Neural crest cell (in vitro differentiated cells): Measurements from ENCODE around the gene DCLRE1A. TPM values are rescaled to one million over a fixed set of nuclear protein-coding genes. Genes with fewer than 3 reads are reported as not detected.

Experiments used
- DNase-seq: peaks from one replicate; pipeline ENCODE4 v3.0.0; 2021; ENCODE audit warnings: low read depth, mixed read lengths, low spot score
- H3K27ac Mint-ChIP-seq: one replicate; pipeline ENCODE4 v1.8.0; 2021; ENCODE audit warnings: mild to moderate bottlenecking, mixed read lengths; ENCODE audit not compliant: unreplicated experiment
- H3K27me3 Mint-ChIP-seq: 2 replicates; pipeline ENCODE4 v1.8.0; 2021; ENCODE audit warnings: low read depth, mild to moderate bottlenecking, mixed read lengths
- H3K36me3 Mint-ChIP-seq: 2 replicates; pipeline ENCODE4 v1.8.0; 2021; ENCODE audit warnings: low read depth, mild to moderate bottlenecking, mixed read lengths
- H3K4me1 Mint-ChIP-seq: 2 replicates; pipeline ENCODE4 v1.8.0; 2021; ENCODE audit warnings: mixed read lengths
- H3K4me3 Mint-ChIP-seq: one replicate; pipeline ENCODE4 v1.8.0; 2021; ENCODE audit warnings: mild to moderate bottlenecking, mixed read lengths
- H3K9me3 Mint-ChIP-seq: 2 replicates; pipeline ENCODE4 v1.8.0; 2021; ENCODE audit warnings: mixed read lengths
- CTCF ChIP-seq: fragments of 200-600 bp; sonication (generic); conservative IDR thresholded peaks from 2 replicates; pipeline ENCODE4 v1.5.0; 2021; ENCODE audit warnings: antibody characterized with exemption, mild to moderate bottlenecking
- total RNA-seq: library from RNA; stranded (reverse); gene quantifications from 2 replicates; pipeline ENCODE4 v1.2.1, GENCODE V29; 2021

The DCLRE1A gene
- total RNA-seq, 1 donor from 2014 or later: 19.4 TPM

GRCh38 chr10:113806503-113806902 is 47.4 kb downstream of the DCLRE1A start:
- Mint-ChIP-seq H3K36me3 (no peaks in the 10 kb centered on the region), H3K27me3 (peaks cover 5% of the 10 kb centered on the region), H3K9me3 (no peaks in the 10 kb centered on the region), H3K4me3 (no peak overlapping the region), H3K27ac (no peak overlapping the region), H3K4me1 (no peaks in the 10 kb centered on the region)
- no peak for DNase-seq
- no peak for TF ChIP-seq CTCF

GRCh38 chr10:113802997-113803396 is 50.9 kb downstream of the DCLRE1A start:
- Mint-ChIP-seq H3K4me1 (no peaks in the 10 kb centered on the region), H3K4me3 (no peak overlapping the region), H3K9me3 (no peaks in the 10 kb centered on the region), H3K27me3 (peaks cover 5% of the 10 kb centered on the region), H3K27ac (no peak overlapping the region), H3K36me3 (no peaks in the 10 kb centered on the region)
- no peak for TF ChIP-seq CTCF
- no peak for DNase-seq

GRCh38 chr10:113801569-113801968 is 52.3 kb downstream of the DCLRE1A start:
- DNase-seq: no peak
- Mint-ChIP-seq H3K4me3 (no peak overlapping the region), H3K27ac (no peak overlapping the region), H3K36me3 (no peaks in the 10 kb centered on the region), H3K27me3 (peaks cover 11% of the 10 kb centered on the region), H3K9me3 (no peaks in the 10 kb centered on the region), H3K4me1 (no peaks in the 10 kb centered on the region)
- no peak for TF ChIP-seq CTCF

GRCh38 chr10:113791691-113792090 is 62.2 kb downstream of the DCLRE1A start:
- Mint-ChIP-seq H3K4me3 (no peak overlapping the region), H3K27ac (no peak overlapping the region), H3K4me1 (peaks cover 4% of the 10 kb centered on the region), H3K9me3 (no peaks in the 10 kb centered on the region), H3K36me3 (no peaks in the 10 kb centered on the region), H3K27me3 (peaks cover 13% of the 10 kb centered on the region)
- no peak for DNase-seq
- TF ChIP-seq CTCF: no peak

GRCh38 chr10:113788604-113789083 is 65.2 kb downstream of the DCLRE1A start:
- DNase-seq: no peak
- H3K4me3 Mint-ChIP-seq: no peak overlapping the region
- H3K36me3 Mint-ChIP-seq: no peaks in the 10 kb centered on the region
- peaks cover 4% of the 10 kb centered on the region for H3K4me1 Mint-ChIP-seq
- no peaks in the 10 kb centered on the region for H3K27me3 Mint-ChIP-seq
- peak overlapping the region; percentile 82 for H3K27ac Mint-ChIP-seq
- TF ChIP-seq CTCF: no peak
- H3K9me3 Mint-ChIP-seq: no peaks in the 10 kb centered on the region

Other genes with a start within 250 kb of the DCLRE1A start
- not detected in 2 replicates for gene NRAP, start 190.0 kb downstream of the DCLRE1A start, total RNA-seq
- gene CASP7, start 174.2 kb downstream of the DCLRE1A start, total RNA-seq: 16.6 and 17.4 TPM in 2 replicates
- gene PLEKHS1, start 102.4 kb downstream of the DCLRE1A start, total RNA-seq: not detected in 2 replicates
- 55.0 and 58.7 TPM in 2 replicates for gene NHLRC2, start 579 bp upstream of the DCLRE1A start, total RNA-seq
- gene ADRB1, start 189.8 kb upstream of the DCLRE1A start, total RNA-seq: 0.07 and 0.14 TPM in 2 replicates